Epithelial cell of prostate (primary cell): ENCODE measurements around the gene LCE3D.
"Not testable (repeated sequence)": the region's sequence is repeated elsewhere in the genome, so short reads cannot be mapped to it uniquely, and the experiment has no call there.

Source experiments
- DNase-seq: peaks from one replicate; pipeline ENCODE4 v3.0.0-alpha.2; 2011; ENCODE audit warnings: low read depth, low spot score
- H3K27ac ChIP-seq: fragments of 450-650 bp; 2 replicates; pipeline ENCODE4 v1.5.1; 2017; ENCODE audit warnings: mild to moderate bottlenecking

LCE3D gene

GRCh38 chr1:152580433-152580832 is at the start of gene LCE3D:
LCE3D (minus strand) TSS chr1:152580516; CDS start chr1:152579936, 580 bp downstream.
- no peak for DNase-seq
- peak within 1 kb of the TSS; percentile 30 for H3K27ac ChIP-seq

- no peak overlapping the region for H3K27ac ChIP-seq
- DNase-seq: no peak
Measured at GRCh38 chr1:152626744-152627143, 46.4 kb upstream of the LCE3D start.

GRCh38 chr1:152623203-152623844 is 43.0 kb upstream of the LCE3D start:
- DNase-seq: no peak
- H3K27ac ChIP-seq: no peak overlapping the region

GRCh38 chr1:152622803-152623202 is 42.5 kb upstream of the LCE3D start, which contains the start of gene LCE3A:
LCE3A (minus strand) TSS chr1:152623103; CDS start chr1:152623103, 0 bp downstream.
- DNase-seq: no peak
- H3K27ac ChIP-seq: no peak within 1 kb of the TSS

GRCh38 chr1:152621993-152622392 is 41.7 kb upstream of the LCE3D start:
- no peak for DNase-seq
- H3K27ac ChIP-seq: no peak overlapping the region

- DNase-seq: no peak
- no peak within 1 kb of the TSS for H3K27ac ChIP-seq
Measured at GRCh38 chr1:152613511-152613910, 33.2 kb upstream of the LCE3D start, which contains the start of gene LCE3B. LCE3B (plus strand) TSS chr1:152613811; CDS start chr1:152613811, 0 bp downstream.

- H3K27ac ChIP-seq: no peak within 1 kb of the TSS
- DNase-seq: no peak
Measured at GRCh38 chr1:152599934-152600333, 19.6 kb upstream of the LCE3D start, which contains the start of gene LCE3C. LCE3C (plus strand) TSS chr1:152600234; CDS start chr1:152600732, 498 bp downstream.

GRCh38 chr1:152596986-152597385 is 16.7 kb upstream of the LCE3D start:
- no peak overlapping the region for H3K27ac ChIP-seq
- DNase-seq: no peak

- no peak for DNase-seq
- H3K27ac ChIP-seq: no peak overlapping the region
Measured at GRCh38 chr1:152585586-152585985, 5.3 kb upstream of the LCE3D start.

- peak overlapping the region; percentile 9 for H3K27ac ChIP-seq
- peak; percentile 66 for DNase-seq
Measured at GRCh38 chr1:152582647-152583046, 2.3 kb upstream of the LCE3D start.

GRCh38 chr1:152579526-152579925 is 790 bp downstream of the LCE3D start:
- not testable (repeated sequence) for H3K27ac ChIP-seq, DNase-seq

- no peak for DNase-seq
- H3K27ac ChIP-seq: no peak overlapping the region
Measured at GRCh38 chr1:152577168-152577567, 3.1 kb downstream of the LCE3D start.

GRCh38 chr1:152566681-152567080 is 13.6 kb downstream of the LCE3D start, which contains the start of gene LCE3E:
LCE3E (minus strand) TSS chr1:152566780; CDS start chr1:152566208, 572 bp downstream.
- peak; percentile 92 for DNase-seq
- H3K27ac ChIP-seq: peak within 1 kb of the TSS; percentile 68

- no peak overlapping the region for H3K27ac ChIP-seq
Measured at GRCh38 chr1:152565535-152566215, 14.6 kb downstream of the LCE3D start.

GRCh38 chr1:152565115-152565514 is 15.2 kb downstream of the LCE3D start:
- no peak for DNase-seq
- H3K27ac ChIP-seq: no peak overlapping the region

More at GRCh38 chr1:152565535-152566215, 14.6 kb downstream of the LCE3D start:
- no peak for DNase-seq

GRCh38 chr1:152548358-152548757 is 32.0 kb downstream of the LCE3D start:
- not testable (repeated sequence) for DNase-seq, H3K27ac ChIP-seq

GRCh38 chr1:152546704-152547103 is 33.6 kb downstream of the LCE3D start:
- no peak overlapping the region for H3K27ac ChIP-seq
- no peak for DNase-seq

GRCh38 chr1:152543820-152544219 is 36.5 kb downstream of the LCE3D start:
- H3K27ac ChIP-seq: no peak overlapping the region
- DNase-seq: no peak

- H3K27ac ChIP-seq: peak overlapping the region; percentile 18
- no peak for DNase-seq
Measured at GRCh38 chr1:152539901-152540300, 40.4 kb downstream of the LCE3D start.

- no peak overlapping the region for H3K27ac ChIP-seq
- no peak for DNase-seq
Measured at GRCh38 chr1:152537496-152537895, 42.8 kb downstream of the LCE3D start.

- no peak overlapping the region for H3K27ac ChIP-seq
- no peak for DNase-seq
Measured at GRCh38 chr1:152535774-152536173, 44.5 kb downstream of the LCE3D start.
